ENCODE results near the gene ITGA8. TPM values are rescaled to one million over a fixed set of nuclear protein-coding genes. Genes with fewer than 3 reads are reported as not detected.

ITGA8 gene
- total and polyA plus RNA-seq, 9 of the 15 experiments (the other 6 are each of a cell fraction or from before 2014, with no cell fraction given) = 0.01 to 0.07 (median 0.04) TPM; not detected in 5

DNA sequence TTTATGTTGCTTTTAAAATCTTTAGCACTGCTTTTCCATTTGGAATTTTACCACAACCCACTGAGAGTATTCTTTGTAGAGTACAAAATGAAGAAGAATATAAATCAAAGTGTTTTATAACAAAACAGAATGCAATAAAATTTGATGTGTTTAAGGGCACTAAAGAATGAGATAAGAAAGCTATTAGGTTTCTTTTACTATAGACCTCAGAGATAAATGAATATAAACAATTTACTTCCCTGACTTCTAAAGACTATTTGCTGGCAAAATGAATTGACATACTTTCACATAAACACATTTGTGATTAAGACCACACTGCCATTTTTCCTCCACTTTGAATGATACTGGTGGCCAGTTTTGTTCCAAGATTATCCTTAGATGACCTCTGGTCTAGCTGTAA is 124.5 kb downstream of the ITGA8 start:
- FAIRE-seq (no peak), DNase-seq (ENCODE audit: extremely low read depth in 1 of 4, low spot score in 3 of 4) (no peak), ATAC-seq (no peak)
- Histone ChIP-seq H3K9ac (ENCODE audit: insufficient read depth in 1 of 2, low read depth in 2 of 2, low read length in 2 of 2) (no peak overlapping the region), H3K79me2 (ENCODE audit: control insufficient read depth, insufficient read depth, low read length) (no peaks in the 10 kb centered on the region), H4K20me1 (replicated peaks; ENCODE audit: control insufficient read depth, insufficient read depth, low read length) (no peaks in the 10 kb centered on the region), H3K9me3 (replicated peaks; ENCODE audit: control insufficient read depth, insufficient read depth, low read depth, low read length) (no peaks in the 10 kb centered on the region), H3K4me1 (replicated peaks in 1 of 2; ENCODE audit: control insufficient read depth in 2 of 2, insufficient read depth in 2 of 2, low read length in 2 of 2) (no peaks in the 10 kb centered on the region), H2AFZ (ENCODE audit: low read depth, low read length) (no peak overlapping the region), H3K4me3 (no peak overlapping the region), H3K27me3 (ENCODE audit: control insufficient read depth in 2 of 2, insufficient read depth in 2 of 2, low read length in 2 of 2) (no peaks in the 10 kb centered on the region), H3K9me1 (ENCODE audit: control insufficient read depth, insufficient read depth, low read length) (no peaks in the 10 kb centered on the region), H3K4me2 (ENCODE audit: insufficient read depth, low read length) (no peak overlapping the region), H3K27ac (ENCODE audit: extremely low read depth, low read depth, low read length) (no peak overlapping the region), H3K36me3 (ENCODE audit: control insufficient read depth, insufficient read depth, low read length) (no peaks in the 10 kb centered on the region)
- TF ChIP-seq NR4A1 (CRISPR knock-in tag; IDR thresholded peaks at IDR 0.05) (no peak), NR4A1 (tag; IDR thresholded peaks at IDR 0.05) (no peak)
- BruUV-seq (replicated peaks) = no TSS peak
- ChIA-PET CTCF (ENCODE audit: low intra/inter-chr PET ratio) (no interaction called here), POLR2A (no interaction called here)
- intact Hi-C loops (cut with micrococcal nuclease) (no loop called here), in situ Hi-C loops (cut with MboI) (loop anchor here (25.0 kb wide), 1 partner anchor 117 kb away; the partner anchor contains the start of gene ITGA8)

DNA sequence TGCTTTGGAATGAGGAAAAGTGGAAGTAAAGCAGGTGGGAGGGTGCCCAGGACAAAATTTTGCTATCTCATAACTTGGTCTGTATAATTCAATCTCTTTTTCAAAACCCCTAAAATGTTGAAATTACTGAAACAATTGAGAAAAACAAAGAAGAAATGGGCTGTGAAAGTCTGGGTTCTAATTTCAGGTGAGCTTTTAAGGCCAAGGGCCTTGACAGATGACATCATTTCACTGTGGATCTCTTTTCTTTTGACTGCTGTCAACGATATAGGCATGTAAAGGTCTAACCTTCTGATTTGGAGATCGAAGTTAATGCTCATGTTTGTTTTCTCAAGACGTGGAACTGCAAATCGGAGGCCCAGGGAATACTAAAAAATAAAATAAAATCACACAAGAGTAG is 127.8 kb downstream of the ITGA8 start:
- 2% methylated on average over 4 of the region's 4 CpGs for WGBS (ENCODE audit: insufficient coverage, low coverage, missing lambda C conversion rate)
- ChIA-PET POLR2A (no interaction called here), CTCF (ENCODE audit: low intra/inter-chr PET ratio) (no interaction called here)
- BruUV-seq (replicated peaks) = no TSS peak
- intact Hi-C loops (cut with micrococcal nuclease) (no loop called here), in situ Hi-C loops (cut with MboI) (loop anchor here (25.0 kb wide), 1 partner anchor 120 kb away; the partner anchor contains the start of gene ITGA8)
- DNase-seq (ENCODE audit: extremely low read depth in 1 of 4, low spot score in 3 of 4) (no peak), ATAC-seq (no peak), FAIRE-seq (no peak)
- Histone ChIP-seq H2AFZ (ENCODE audit: low read depth, low read length) (no peak overlapping the region), H3K9me3 (replicated peaks; ENCODE audit: control insufficient read depth, insufficient read depth, low read depth, low read length) (no peaks in the 10 kb centered on the region), H3K9me1 (ENCODE audit: control insufficient read depth, insufficient read depth, low read length) (no peaks in the 10 kb centered on the region), H3K9ac (ENCODE audit: insufficient read depth in 1 of 2, low read depth in 2 of 2, low read length in 2 of 2) (no peak overlapping the region), H3K4me1 (replicated peaks in 1 of 2; ENCODE audit: control insufficient read depth in 2 of 2, insufficient read depth in 2 of 2, low read length in 2 of 2) (peaks cover 0 to 4% of the 10 kb centered on the region in 2 experiments; a peak in 1 of 5 replicates), H3K79me2 (ENCODE audit: control insufficient read depth, insufficient read depth, low read length) (no peaks in the 10 kb centered on the region), H3K4me3 (no peak overlapping the region), H4K20me1 (replicated peaks; ENCODE audit: control insufficient read depth, insufficient read depth, low read length) (no peaks in the 10 kb centered on the region), H3K36me3 (ENCODE audit: control insufficient read depth, insufficient read depth, low read length) (no peaks in the 10 kb centered on the region), H3K27me3 (ENCODE audit: control insufficient read depth in 2 of 2, insufficient read depth in 2 of 2, low read length in 2 of 2) (no peaks in the 10 kb centered on the region), H3K27ac (ENCODE audit: extremely low read depth, low read depth, low read length) (no peak overlapping the region), H3K4me2 (ENCODE audit: insufficient read depth, low read length) (no peak overlapping the region)
- TF ChIP-seq TAF9B (IDR thresholded peaks at IDR 0.05; ENCODE audit: partially characterized antibody) (no peak), NFIX (CRISPR knock-in tag; IDR thresholded peaks at IDR 0.05; ENCODE audit: low read depth) (no peak), XRCC5 (IDR thresholded peaks at IDR 0.05; ENCODE audit: low read depth, low read length) (no peak), ADNP (tag; IDR thresholded peaks at IDR 0.05) (no peak), ZNF436 (CRISPR knock-in tag; IDR thresholded peaks at IDR 0.05) (no peak), JUN (IDR thresholded peaks at IDR 0.05; ENCODE audit: borderline replicate concordance, low read depth, low read length) (no peak), JUN (CRISPR knock-in tag; IDR thresholded peaks at IDR 0.05; ENCODE audit: borderline replicate concordance) (no peak), KHSRP (IDR thresholded peaks at IDR 0.05) (no peak), IRF2 (CRISPR knock-in tag; IDR thresholded peaks at IDR 0.05) (no peak)
- TF ChIP-seq, protein P1, sequence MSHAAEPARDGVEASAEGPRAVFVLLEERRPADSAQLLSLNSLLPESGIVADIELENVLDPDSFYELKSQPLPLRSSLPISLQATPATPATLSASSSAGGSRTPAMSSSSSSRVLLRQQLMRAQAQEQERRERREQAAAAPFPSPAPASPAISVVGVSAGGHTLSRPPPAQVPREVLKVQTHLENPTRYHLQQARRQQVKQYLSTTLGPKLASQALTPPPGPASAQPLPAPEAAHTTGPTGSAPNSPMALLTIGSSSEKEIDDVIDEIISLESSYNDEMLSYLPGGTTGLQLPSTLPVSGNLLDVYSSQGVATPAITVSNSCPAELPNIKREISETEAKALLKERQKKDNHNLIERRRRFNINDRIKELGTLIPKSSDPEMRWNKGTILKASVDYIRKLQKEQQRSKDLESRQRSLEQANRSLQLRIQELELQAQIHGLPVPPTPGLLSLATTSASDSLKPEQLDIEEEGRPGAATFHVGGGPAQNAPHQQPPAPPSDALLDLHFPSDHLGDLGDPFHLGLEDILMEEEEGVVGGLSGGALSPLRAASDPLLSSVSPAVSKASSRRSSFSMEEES (CRISPR knock-in tag; IDR thresholded peaks at IDR 0.05) = no peak
